Mesothelial cell of epicardium (in vitro differentiated cells): ENCODE measurements around the gene TMEM39B. TPM values are rescaled to one million over a fixed set of nuclear protein-coding genes. Genes with fewer than 3 reads are reported as not detected.

Experiments used
- DNase-seq, 2 experiments: peaks; one replicate each; pipeline ENCODE4 v3.0.0; 2021; ENCODE audit warnings: low spot score in 2 of 2; ENCODE audit not compliant: unreplicated experiment in 2 of 2
- H3K27ac Mint-ChIP-seq: 2 replicates; pipeline ENCODE4 v1.8.0; 2021; ENCODE audit warnings: mixed read lengths
- H3K27me3 Mint-ChIP-seq: 2 replicates; pipeline ENCODE4 v1.8.0; 2021; ENCODE audit warnings: low read depth, mixed read lengths
- H3K36me3 Mint-ChIP-seq: 2 replicates; pipeline ENCODE4 v1.8.0; 2021; ENCODE audit warnings: mixed read lengths
- H3K4me1 Mint-ChIP-seq: 2 replicates; pipeline ENCODE4 v1.8.0; 2021; ENCODE audit warnings: mixed read lengths
- H3K4me3 Mint-ChIP-seq: 2 replicates; pipeline ENCODE4 v1.8.0; 2021; ENCODE audit warnings: mild to moderate bottlenecking, moderate library complexity, mixed read lengths
- H3K9me3 Mint-ChIP-seq: 2 replicates; pipeline ENCODE4 v1.8.0; 2021; ENCODE audit warnings: mixed read lengths
- CTCF ChIP-seq: fragments of 200-600 bp; sonication (generic); IDR thresholded peaks from one replicate; pipeline ENCODE4 v1.5.0; 2021; ENCODE audit warnings: antibody characterized with exemption; ENCODE audit not compliant: unreplicated experiment
- total RNA-seq: library from RNA; stranded (reverse); gene quantifications from 3 replicates; pipeline ENCODE4 v1.2.1, GENCODE V29; 2021

TMEM39B gene
- total RNA-seq, 1 donor from 2014 or later = 23.5 TPM

- no peaks in the 10 kb centered on the region for H3K9me3 Mint-ChIP-seq
- H3K4me3 Mint-ChIP-seq = no peak overlapping the region
- peak overlapping the region; percentile 61 for H3K27ac Mint-ChIP-seq
- no peak for TF ChIP-seq CTCF
- peaks cover 31% of the 10 kb centered on the region for H3K36me3 Mint-ChIP-seq
- peaks cover 10% of the 10 kb centered on the region for H3K4me1 Mint-ChIP-seq
- H3K27me3 Mint-ChIP-seq = no peaks in the 10 kb centered on the region
- no peak for DNase-seq
These were observed 28.3 kb downstream of the TMEM39B start for GRCh38 chr1:32100807-32101708.

GRCh38 chr1:32104127-32104526 is 31.4 kb downstream of the TMEM39B start:
- Mint-ChIP-seq H3K9me3 (no peaks in the 10 kb centered on the region), H3K4me1 (peaks cover 17% of the 10 kb centered on the region), H3K27ac (peak overlapping the region; percentile 11), H3K27me3 (no peaks in the 10 kb centered on the region), H3K4me3 (no peak overlapping the region), H3K36me3 (peaks cover 21% of the 10 kb centered on the region)
- no peak for TF ChIP-seq CTCF
- no peak for DNase-seq

- no peak for DNase-seq
- H3K27me3 Mint-ChIP-seq = no peaks in the 10 kb centered on the region
- no peaks in the 10 kb centered on the region for H3K9me3 Mint-ChIP-seq
- H3K4me3 Mint-ChIP-seq = no peak overlapping the region
- H3K4me1 Mint-ChIP-seq = peaks cover 20% of the 10 kb centered on the region
- peaks cover 19% of the 10 kb centered on the region for H3K36me3 Mint-ChIP-seq
- TF ChIP-seq CTCF = no peak
- H3K27ac Mint-ChIP-seq = no peak overlapping the region
These were observed 32.6 kb downstream of the TMEM39B start for GRCh38 chr1:32105338-32105737.

- Mint-ChIP-seq H3K4me3 (peak overlapping the region; percentile 100), H3K9me3 (no peaks in the 10 kb centered on the region), H3K4me1 (peaks cover 21% of the 10 kb centered on the region), H3K36me3 (peaks cover 10% of the 10 kb centered on the region), H3K27ac (peak overlapping the region; percentile 37), H3K27me3 (no peaks in the 10 kb centered on the region)
- DNase-seq = no peak
- no peak for TF ChIP-seq CTCF
These were observed 34.0 kb downstream of the TMEM39B start for GRCh38 chr1:32106663-32107275.

GRCh38 chr1:32107742-32108661 is 35.3 kb downstream of the TMEM39B start, which contains the start of gene KPNA6:
Gene KPNA6, plus strand, starts transcription at chr1:32108056. Its CDS starts 75 bp downstream, at chr1:32108131.
- Mint-ChIP-seq H3K4me1 (peaks cover 23% of the 10 kb centered on the region), H3K27ac (peak within 1 kb of the TSS; percentile 100), H3K36me3 (no peaks in the 10 kb centered on the region), H3K9me3 (no peaks in the 10 kb centered on the region), H3K27me3 (no peaks in the 10 kb centered on the region), H3K4me3 (peak within 1 kb of the TSS; percentile 100)
- no peak for TF ChIP-seq CTCF
- DNase-seq = peak; percentile 77 to 88
